ENCODE measurements around the gene ITGA4.
"Not testable (repeated sequence)": the region's sequence is repeated elsewhere in the genome, so short reads cannot be mapped to it uniquely, and the experiment has no call there.

ITGA4 gene

DNA sequence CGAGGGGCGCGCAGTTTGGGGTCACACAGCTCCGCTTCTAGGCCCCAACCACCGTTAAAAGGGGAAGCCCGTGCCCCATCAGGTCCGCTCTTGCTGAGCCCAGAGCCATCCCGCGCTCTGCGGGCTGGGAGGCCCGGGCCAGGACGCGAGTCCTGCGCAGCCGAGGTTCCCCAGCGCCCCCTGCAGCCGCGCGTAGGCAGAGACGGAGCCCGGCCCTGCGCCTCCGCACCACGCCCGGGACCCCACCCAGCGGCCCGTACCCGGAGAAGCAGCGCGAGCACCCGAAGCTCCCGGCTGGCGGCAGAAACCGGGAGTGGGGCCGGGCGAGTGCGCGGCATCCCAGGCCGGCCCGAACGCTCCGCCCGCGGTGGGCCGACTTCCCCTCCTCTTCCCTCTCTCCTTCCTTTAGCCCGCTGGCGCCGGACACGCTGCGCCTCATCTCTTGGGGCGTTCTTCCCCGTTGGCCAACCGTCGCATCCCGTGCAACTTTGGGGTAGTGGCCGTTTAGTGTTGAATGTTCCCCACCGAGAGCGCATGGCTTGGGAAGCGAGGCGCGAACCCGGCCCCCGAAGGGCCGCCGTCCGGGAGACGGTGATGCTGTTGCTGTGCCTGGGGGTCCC lies at the start of gene ITGA4:
TSS of gene ITGA4 (plus strand) at position 266 of the 620 bp plus-strand sequence. CDS start at position 535, 269 bp downstream.
- DNase-seq (ENCODE audit: low spot score) = peak; percentile 90

GRCh38 chr2:181408861-181409260 lies 48.3 kb upstream of the ITGA4 start:
- DNase-seq (ENCODE audit: low spot score) = no peak

DNA sequence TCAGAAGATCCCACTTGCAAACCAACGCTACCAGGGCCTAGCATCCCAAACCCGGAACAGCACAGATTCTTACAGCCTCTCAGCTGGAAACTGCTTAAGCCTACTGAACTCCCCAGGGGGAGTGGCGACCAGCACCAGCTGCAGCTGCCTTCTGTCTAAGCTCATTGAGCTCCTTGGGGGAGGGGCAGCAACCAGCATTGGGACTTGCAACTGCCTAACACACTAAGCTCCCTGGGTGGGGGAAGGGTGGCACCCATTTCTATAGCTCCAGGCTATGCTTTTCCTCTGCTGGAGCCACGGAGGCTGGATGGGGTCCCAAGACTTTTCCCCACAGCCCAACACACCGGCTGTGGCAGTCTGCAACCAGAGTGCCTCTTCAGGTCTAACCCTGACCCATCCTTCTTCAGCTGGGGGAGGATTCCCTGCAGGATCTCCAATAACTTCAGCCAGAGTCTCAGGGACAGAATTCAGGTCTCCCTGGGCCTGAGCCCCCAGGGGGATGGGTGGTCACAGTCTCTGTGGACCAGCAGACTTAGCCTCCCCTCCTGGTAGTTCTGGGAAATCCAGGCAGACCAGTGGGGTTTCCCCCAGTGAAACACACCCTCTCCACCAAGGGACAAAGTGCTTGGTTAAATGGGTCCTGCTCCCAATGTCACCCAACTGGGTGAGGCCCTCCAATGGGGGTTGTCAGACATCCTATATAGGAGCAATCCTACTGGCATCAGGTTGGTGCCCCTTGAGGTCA lies 45.9 kb upstream of the ITGA4 start:
- no peak for DNase-seq (ENCODE audit: low spot score)

DNA sequence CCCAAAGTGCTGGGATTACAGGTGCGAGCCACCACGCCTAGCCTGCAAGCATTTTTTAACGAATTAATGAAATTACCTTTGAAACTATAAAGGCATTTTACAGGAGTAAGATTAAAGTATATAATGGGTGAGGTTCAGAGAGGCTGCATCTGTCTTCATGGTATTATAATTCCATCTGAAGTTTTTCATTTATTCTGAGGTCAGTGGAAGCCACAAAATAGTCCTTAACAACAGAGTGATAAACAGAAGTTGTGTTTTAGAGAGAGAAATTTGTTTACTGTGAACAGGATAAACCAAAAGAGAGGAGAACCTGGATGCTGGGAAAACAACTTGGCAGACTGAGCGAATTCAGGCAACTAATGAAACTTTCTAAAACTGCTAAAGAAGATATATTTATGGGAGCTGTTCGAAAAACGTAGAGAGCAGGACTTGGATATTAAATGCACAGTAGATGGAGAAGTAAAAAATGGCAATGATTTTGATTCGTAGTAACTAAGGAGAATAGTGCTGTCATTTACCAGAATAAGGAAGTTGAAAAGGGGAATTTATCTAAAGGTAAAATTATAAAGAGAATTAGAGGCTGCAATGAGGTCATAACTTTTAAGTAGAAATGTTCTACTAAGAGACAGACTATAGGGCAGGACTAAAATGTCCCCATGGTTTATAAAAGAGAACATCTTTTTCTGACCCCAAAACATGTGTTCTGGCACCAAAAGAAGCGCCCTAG lies 37.9 kb upstream of the ITGA4 start:
- no peak for DNase-seq (ENCODE audit: low spot score)

DNA sequence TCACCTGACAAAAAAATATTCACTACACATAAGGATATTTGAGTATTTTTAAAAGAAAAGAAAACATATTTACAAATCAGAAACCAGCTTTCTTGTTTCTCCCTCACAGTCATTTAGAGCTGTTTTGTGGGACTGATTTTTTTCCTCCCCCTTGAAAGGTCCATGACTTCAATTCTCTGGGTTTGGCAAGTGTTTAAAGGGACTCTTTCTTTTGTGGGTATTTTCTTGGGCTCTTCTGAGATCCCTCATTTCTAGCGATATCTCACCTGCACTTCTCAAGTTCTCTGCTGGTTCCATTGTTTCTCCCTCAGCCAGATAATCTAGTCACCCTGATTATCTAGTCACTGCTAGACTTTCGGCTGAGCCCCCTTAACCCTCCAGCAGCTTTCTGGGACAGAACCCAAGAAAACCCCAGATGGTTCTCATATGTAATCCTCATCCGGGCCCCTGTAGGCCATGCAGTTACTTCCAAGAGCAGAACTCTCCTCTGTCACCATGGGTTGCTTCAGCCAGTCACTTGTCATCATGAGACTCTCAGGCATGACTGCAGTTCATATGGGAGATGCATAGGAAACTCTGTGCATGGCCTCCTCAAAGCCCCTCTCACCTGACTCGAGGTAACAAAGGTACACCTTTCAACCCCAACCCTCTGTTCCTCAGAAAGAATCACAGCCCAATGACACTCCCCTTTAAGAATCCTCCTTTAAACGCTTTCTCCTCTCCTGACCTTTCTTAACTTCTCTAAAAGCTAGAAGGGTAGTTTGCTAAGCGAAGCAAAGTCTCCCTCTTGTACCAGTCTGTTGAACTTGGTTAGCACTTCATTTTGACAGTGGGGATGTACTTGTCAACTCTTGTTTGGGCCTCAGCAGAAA lies 36.7 kb upstream of the ITGA4 start:
- DNase-seq (ENCODE audit: low spot score) = no peak

DNA sequence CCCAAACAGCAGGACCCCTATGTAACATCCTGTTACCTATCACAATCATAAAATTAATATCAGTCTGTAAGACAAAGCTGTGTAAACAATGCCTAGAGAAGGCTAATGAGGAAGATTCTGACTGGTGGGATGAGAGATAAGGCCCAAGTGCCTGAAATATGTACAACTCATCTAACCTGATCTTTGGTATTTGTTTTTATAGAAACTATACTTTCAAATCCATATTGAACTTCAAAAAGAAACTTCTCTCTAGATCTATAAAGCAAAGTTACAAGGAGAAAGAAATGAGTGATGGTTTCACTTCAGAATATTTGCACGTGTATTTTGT lies 36.1 kb upstream of the ITGA4 start:
- no peak for DNase-seq (ENCODE audit: low spot score)

- no peak for DNase-seq (ENCODE audit: low spot score)
Measured at GRCh38 chr2:181421464-181421863, 35.7 kb upstream of the ITGA4 start.

GRCh38 chr2:181426672-181427071 lies 30.5 kb upstream of the ITGA4 start:
- no peak for DNase-seq (ENCODE audit: low spot score)

DNA sequence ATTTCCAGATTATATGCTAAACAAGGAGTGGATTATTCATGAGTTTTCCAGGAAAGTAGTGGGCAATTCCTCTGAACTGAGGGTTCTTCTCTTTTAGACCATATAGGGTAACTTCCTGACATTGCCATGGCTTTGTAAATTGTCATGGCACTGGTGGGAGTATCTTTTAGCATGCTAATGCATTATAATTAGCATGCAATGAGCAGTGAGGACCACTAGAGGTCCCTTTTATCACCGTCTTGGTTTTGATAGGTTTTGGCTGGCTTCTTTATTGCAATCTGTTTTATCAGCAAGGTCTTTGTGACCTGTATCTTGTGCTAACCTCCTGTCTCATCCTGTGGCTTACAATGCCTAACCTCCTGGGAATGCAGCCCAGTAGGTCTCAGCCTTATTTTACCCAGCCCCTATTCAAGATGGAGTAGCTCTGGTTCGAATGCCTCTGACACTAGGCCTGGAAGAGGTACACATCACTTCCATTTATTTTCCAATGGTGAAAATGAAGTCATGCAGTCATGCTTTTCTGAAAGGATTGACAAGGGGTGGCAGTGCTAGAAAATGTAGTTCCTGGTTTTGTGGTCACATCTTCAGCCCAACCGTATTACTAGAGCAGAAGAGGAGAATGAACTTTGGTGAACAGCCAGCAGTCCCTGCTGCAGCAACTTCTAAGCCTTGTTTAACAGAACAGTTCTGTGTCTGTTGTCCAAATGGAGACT lies 26.6 kb upstream of the ITGA4 start:
- DNase-seq (ENCODE audit: low spot score) = no peak

DNA sequence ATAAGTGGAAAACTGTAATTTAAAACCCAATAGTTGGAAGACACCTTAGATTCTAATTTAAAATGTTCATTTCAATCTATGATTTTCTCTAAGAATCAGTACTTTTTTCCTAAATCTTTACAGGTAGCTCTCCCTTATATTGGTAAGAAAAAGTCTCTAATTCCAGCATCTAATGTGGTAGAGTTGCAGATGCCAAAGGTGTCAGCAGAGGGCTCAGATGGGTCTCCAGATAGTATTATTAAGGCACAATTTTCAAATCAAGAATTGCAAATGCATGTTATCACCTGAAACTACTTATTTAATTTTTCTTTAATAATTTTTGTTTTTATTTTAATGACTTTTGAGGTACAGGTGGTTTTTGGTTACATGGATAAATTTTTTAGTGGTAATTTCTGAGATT lies 25.5 kb upstream of the ITGA4 start:
- no peak for DNase-seq (ENCODE audit: low spot score)

GRCh38 chr2:181438261-181438660 lies 18.9 kb upstream of the ITGA4 start:
- no peak for DNase-seq (ENCODE audit: low spot score)

GRCh38 chr2:181440344-181440743 lies 16.8 kb upstream of the ITGA4 start:
- DNase-seq (ENCODE audit: low spot score) = no peak

GRCh38 chr2:181440919-181441318 lies 16.3 kb upstream of the ITGA4 start:
- no peak for DNase-seq (ENCODE audit: low spot score)

DNA sequence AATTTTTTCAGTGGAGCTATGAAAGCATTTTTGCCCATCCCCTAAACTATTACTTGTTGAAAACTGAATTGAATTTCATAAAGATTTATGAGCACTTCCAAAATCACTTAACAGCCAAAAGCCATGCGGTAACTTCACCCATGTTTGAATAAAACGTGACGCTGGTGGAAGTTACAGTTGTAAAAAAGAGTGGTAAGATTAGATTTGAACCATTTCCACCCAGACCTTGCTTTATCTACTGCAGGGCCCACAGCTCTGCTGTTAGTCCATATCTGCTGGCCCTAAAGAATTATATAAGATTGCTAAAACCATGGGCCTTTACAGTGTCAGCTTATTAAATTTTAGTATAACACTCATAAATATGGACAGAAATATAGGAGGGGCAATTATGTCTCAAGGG lies 15.5 kb upstream of the ITGA4 start:
- no peak for DNase-seq (ENCODE audit: low spot score)

DNA sequence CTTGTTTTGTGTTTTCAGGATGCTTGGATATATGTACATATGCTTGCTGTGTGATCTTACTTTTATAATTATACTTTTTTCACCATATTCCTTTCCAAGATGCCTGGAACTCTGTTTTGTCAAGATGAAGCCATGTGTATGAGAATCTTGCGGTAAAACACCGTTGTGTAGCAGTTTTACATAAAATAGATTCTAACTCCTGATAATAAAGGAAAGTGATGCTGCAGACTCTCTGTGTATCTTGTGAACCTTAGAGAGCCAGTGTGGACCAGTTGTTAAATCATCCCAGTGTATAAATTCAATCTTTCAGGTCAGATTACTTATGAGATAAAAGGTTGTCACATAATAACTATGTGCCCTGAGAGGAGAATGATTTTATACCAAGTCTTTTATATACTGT lies 12.5 kb upstream of the ITGA4 start:
- no peak for DNase-seq (ENCODE audit: low spot score)

DNA sequence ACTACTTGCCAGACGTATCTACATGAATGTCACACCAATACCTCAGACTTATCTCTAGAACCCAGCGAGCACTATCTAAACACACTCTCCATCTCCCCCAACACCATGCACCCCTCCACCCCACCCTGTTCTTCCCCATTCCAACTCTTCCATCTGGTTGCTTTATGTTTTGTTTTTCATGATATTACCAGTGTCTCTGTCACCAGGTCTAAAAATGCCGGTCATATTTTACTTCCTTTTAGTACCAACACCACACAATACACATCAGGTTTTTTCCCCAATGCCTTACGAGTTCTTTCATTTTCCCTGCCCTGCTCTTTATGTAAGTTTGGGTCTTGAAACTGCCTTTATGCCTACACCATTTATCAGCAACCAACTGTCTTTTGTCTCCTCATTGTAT lies 10.2 kb upstream of the ITGA4 start:
- DNase-seq (ENCODE audit: low spot score) = no peak

DNA sequence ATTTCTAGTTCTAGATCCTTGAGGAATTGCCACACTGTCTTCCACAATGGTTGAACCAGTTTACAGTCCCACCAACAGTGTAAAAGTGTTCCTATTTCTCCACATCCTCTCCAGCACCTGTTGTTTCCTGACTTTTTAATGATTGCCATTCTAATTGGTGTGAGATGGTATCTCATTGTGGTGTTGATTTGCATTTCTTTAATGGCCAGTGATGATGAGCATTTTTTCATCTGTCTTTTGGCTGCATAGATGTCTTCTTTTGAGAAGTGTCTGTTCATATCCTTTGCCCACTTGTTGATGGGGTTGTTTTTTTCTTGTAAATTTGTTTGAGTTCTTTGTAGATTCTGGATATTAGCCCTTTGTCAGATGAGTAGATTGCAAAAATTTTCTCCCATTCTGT lies 7.9 kb upstream of the ITGA4 start:
- not testable (repeated sequence) for DNase-seq (ENCODE audit: low spot score)

DNA sequence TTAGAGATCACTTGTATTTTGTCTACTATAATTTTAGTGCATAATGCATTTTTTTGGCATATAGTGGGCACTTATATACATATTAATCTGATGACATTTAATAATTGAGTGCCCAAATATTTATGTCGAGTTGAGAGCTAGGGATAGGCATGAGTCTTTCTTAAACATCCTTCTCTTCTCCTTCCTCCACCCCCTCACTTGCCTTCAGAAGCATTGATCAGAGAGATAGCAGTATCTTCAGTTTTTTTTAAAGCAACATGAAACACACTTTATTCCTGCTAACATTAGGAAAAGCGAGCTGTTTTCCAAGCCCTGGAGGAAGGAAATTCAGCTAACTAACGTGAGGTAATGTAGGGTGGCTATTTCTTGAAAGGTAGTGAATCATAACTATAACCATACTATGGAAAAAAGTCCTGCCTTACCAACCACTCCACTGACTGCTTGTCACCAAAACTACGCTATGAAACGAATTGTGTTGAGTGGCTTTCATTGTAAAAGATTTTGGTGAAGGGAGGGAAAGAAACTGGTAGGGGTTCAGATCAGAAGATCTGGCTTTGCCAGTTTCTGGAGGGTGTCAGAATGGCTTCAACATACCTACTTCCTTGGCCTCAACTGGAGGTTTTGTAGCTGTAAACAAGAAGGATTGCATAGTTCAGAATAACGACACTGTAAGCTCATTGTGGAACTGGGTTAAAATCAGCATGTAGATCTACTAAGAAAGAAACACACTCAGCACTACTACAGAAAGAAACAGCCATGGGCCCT lies 2.3 kb upstream of the ITGA4 start:
- no peak for DNase-seq (ENCODE audit: low spot score)

DNA sequence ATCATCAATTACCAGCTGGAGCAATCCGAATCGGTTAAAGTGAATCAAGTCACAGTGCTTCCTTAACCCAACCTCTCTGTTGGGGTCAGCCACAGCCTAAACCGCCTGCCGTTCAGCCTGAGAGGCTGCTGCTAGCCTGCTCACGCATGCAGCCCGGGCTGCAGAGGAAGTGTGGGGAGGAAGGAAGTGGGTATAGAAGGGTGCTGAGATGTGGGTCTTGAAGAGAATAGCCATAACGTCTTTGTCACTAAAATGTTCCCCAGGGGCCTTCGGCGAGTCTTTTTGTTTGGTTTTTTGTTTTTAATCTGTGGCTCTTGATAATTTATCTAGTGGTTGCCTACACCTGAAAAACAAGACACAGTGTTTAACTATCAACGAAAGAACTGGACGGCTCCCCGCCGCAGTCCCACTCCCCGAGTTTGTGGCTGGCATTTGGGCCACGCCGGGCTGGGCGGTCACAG lies 496 bp upstream of the ITGA4 start:
- DNase-seq (ENCODE audit: low spot score) = peak; percentile 27

DNA sequence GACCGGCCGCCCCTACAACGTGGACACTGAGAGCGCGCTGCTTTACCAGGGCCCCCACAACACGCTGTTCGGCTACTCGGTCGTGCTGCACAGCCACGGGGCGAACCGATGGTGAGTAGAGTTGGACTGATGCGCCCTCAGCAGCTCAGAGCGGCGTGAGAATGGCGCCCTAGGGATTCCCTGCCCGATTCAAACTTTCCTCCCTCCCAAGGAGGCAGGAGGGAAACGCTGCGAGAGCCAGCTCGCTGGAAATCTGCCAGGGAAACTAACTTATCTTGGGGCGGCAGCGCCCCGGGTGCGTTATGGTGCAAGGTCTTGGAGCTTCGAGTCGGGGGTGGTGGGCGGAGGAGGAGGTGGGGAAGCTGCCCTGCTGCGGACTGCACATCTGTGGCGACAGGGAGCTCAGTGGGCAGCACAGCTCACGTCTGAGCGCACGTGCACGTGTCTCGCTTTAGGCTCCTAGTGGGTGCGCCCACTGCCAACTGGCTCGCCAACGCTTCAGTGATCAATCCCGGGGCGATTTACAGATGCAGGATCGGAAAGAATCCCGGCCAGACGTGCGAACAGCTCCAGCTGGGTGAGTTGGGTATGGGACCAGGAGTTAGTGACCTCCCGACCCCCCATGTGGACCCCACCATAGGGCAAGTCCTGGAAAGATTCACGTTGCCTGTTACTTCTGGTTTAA lies 697 bp downstream of the ITGA4 start:
- peak; percentile 43 for DNase-seq (ENCODE audit: low spot score)
